Activated CD4-positive, alpha-beta T cell treated with anti-CD3 and anti-CD28 coated beads, Interleukin-2, Interleukin-4, amounts not matched to agents 100 ng/mL and 50 ng/mL, durations not matched to agents 16 hours and 8 hours (primary cell): ENCODE results near the gene POU3F4.

ENCODE experiments used
- DNase-seq: peaks from one replicate; pipeline ENCODE4 v3.0.0-alpha.2; 2020; ENCODE audit warnings: low spot score

Gene POU3F4

GRCh38 chrX:83508006-83508405 is at the start of gene POU3F4:
Gene POU3F4 (plus strand): TSS chrX:83508290. CDS start chrX:83508325, 35 bp downstream.
- no peak for DNase-seq

- DNase-seq = peak; percentile 25
Measured at GRCh38 chrX:83469551-83469950, 38.5 kb upstream of the POU3F4 start.

GRCh38 chrX:83495898-83496297 is 12.2 kb upstream of the POU3F4 start:
- DNase-seq = no peak

- DNase-seq = no peak
Measured at GRCh38 chrX:83501003-83501402, 7.1 kb upstream of the POU3F4 start.

GRCh38 chrX:83501530-83501929 is 6.6 kb upstream of the POU3F4 start:
- DNase-seq = no peak

- DNase-seq = no peak
Measured at GRCh38 chrX:83504721-83505479, 3.2 kb upstream of the POU3F4 start.

- DNase-seq = no peak
Measured at GRCh38 chrX:83508526-83509253, 600 bp downstream of the POU3F4 start.

- DNase-seq = no peak
Measured at GRCh38 chrX:83509254-83509801, 1.2 kb downstream of the POU3F4 start.

- no peak for DNase-seq
Measured at GRCh38 chrX:83510510-83511062, 2.5 kb downstream of the POU3F4 start.

- no peak for DNase-seq
Measured at GRCh38 chrX:83511208-83511607, 3.1 kb downstream of the POU3F4 start.

GRCh38 chrX:83512111-83512510 is 4.0 kb downstream of the POU3F4 start:
- no peak for DNase-seq

GRCh38 chrX:83516597-83516996 is 8.5 kb downstream of the POU3F4 start:
- no peak for DNase-seq

GRCh38 chrX:83521905-83522304 is 13.8 kb downstream of the POU3F4 start:
- no peak for DNase-seq

GRCh38 chrX:83529950-83530349 is 21.9 kb downstream of the POU3F4 start:
- DNase-seq = no peak

GRCh38 chrX:83535417-83536196 is 27.5 kb downstream of the POU3F4 start:
- no peak for DNase-seq
